ENCODE measurements around the gene ARHGEF4.

DNA sequence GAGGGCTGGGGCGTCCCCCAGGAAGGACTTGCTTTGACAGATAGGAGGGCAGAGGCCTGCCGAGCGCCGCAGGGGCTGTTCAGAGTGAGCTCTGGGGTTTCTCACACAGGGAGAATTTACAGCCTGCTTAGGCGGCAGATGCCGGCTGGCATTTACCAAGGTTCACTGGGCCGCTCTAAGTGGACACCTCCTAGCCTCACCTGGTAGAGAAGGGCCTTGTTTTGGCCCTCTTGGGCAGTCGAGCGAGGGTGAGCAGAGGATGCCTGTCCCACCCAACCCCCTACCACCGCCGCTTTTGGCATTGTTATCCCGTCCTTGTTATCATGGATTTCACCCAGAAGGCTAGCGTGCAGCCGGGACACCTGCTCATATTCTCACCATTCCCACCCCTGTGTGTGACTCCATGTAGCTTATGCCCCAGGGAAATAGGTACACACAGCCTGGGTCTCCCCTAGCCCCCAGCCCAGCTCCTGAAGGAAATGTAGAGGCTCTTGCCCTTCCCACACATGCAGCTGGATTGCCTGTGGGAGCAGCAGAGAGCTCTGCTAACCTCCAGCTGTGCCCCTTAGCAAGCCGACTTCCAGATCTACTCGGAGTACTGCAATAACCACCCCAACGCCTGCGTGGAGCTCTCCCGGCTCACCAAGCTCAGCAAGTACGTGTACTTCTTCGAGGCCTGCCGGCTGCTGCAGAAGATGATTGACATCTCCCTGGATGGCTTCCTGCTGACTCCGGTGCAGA, 204.1 kb downstream of the ARHGEF4 start:
- TF ChIP-seq, protein P1, sequence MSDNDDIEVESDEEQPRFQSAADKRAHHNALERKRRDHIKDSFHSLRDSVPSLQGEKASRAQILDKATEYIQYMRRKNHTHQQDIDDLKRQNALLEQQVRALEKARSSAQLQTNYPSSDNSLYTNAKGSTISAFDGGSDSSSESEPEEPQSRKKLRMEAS (IDR thresholded peaks at IDR 0.05; ENCODE audit: insufficient read depth, insufficient read length), result no peak
- TF ChIP-seq, protein P2, sequence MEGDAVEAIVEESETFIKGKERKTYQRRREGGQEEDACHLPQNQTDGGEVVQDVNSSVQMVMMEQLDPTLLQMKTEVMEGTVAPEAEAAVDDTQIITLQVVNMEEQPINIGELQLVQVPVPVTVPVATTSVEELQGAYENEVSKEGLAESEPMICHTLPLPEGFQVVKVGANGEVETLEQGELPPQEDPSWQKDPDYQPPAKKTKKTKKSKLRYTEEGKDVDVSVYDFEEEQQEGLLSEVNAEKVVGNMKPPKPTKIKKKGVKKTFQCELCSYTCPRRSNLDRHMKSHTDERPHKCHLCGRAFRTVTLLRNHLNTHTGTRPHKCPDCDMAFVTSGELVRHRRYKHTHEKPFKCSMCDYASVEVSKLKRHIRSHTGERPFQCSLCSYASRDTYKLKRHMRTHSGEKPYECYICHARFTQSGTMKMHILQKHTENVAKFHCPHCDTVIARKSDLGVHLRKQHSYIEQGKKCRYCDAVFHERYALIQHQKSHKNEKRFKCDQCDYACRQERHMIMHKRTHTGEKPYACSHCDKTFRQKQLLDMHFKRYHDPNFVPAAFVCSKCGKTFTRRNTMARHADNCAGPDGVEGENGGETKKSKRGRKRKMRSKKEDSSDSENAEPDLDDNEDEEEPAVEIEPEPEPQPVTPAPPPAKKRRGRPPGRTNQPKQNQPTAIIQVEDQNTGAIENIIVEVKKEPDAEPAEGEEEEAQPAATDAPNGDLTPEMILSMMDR (IDR thresholded peaks at IDR 0.05; ENCODE audit: extremely low read depth in 1 of 2, insufficient read depth in 1 of 2, low read depth in 1 of 2, low read length in 2 of 2), result peak in 1 of 2 donors; percentile 15
- TF ChIP-seq EZH2 (IDR thresholded peaks at IDR 0.05; ENCODE audit: borderline replicate concordance, low read depth, low read length, severe bottlenecking) (peak; percentile 20), POLR2AphosphoS5 (IDR thresholded peaks at IDR 0.05; ENCODE audit: insufficient read depth, low read depth, low read length) (no peak)

All from endothelial cell of umbilical vein (primary cell).